Measurements from ENCODE around the gene AZU1.
"Not testable (repeated sequence)": the region's sequence is repeated elsewhere in the genome, so short reads cannot be mapped to it uniquely, and the experiment has no call there.

AZU1 gene

DNA sequence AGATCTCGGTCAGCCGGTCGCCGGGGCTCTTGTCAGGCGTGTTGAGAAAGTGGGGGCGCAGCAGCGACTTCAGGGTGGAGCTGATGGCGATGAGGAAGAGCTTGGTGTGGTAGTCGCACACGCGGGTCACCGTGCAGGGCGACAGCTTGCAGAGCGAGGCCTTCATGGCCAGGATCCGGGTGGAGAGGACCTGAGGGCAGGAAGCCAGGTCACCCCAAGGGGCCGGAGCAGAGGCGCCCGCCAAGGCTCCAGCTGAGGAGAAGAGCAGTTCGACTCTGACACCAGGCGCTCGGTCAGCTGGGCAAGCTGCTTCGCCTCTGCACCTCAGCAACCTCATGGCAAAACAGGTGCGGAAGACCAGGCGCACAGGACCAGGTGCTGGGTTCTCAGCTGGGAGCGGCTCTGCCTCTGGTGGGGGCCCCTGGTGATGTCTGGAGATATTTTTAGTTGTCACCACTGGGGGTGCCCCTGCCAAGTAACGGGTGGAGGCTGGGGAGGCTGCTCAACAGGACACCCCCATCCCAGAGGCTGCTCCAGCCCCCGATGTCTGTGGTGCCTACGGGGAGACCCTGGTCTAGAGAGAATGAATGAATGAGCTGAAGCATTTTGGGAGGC is 47.7 kb downstream of the AZU1 start:
- DNase-seq, result no peak

DNA sequence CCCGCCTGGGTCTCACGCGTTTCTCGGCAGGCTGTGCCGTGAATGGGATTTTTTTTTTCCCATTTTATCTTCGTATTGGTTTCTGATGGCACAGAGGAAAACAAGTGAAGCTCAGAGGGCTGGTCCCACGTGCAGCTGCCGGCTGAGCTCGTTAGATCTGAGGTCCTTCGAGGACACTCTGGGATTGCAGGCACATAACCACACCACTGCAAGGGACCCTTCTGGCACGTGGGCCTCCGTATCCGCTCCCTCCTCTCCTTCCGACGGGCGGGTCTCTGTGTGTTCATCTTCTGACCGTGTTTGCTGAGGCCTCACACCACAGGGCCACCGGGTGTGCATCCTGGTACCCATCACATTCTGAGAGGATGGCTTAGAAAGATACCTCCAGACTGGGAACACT is 48.5 kb downstream of the AZU1 start:
- DNase-seq, result no peak

DNA sequence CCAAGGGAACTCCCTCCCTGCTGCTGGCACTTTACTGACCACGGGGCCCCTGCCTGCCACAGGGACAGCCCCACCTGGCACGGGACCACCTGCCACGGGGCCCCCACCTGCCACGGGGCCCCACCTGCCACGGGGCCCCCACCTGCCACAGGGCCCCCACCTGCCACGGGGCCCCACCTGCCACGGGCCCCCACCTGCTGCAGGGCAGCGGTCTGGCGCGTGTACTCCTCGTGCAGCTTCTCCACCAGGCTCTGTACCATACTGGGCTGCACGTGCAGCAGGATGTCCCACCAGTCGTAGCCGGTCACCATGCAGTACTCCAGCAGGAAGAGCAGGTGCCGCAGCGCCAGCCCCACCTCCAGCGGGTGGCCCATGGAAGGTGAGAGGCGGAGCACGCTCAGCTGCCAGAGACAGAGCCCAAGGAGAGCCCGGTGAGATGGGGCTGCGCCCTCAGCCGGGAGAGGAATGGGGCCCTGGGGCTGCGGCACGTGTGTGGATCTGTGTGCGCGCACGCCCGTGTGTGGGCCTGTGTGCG is 49.2 kb downstream of the AZU1 start:
- no peak for DNase-seq

DNA sequence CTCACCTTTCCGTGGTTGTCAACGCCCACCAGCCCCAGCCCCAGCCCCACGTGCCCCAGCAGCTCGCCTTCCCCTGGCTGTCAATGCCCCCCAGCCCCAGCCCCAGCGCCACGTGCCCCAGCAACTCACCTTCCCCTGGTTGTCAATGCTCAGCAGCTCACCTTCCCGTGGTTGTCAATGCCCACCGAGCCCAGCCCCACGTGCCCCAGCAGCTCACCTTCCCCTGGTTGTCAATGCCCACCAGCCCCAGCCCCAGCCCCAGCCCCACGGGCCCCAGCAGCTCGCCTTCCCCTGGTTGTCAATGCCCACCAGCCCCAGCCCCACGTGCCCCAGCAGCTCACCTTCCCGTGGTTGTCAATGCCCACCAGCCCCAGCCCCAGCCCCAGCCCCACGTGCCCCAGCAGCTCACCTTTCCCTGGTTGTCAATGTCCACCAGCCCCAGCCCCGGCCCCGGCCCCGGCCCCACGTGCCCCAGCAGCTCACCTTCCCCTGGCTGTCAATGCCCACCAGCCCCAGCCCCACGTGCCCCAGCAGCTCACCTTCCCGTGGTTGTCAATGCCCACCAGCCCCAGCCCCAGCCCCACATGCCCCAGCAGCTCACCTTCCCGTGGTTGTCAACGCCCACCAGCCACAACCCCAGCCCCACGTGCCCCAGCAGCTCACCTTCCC is 50.5 kb downstream of the AZU1 start:
- DNase-seq, result not testable (repeated sequence)

DNA sequence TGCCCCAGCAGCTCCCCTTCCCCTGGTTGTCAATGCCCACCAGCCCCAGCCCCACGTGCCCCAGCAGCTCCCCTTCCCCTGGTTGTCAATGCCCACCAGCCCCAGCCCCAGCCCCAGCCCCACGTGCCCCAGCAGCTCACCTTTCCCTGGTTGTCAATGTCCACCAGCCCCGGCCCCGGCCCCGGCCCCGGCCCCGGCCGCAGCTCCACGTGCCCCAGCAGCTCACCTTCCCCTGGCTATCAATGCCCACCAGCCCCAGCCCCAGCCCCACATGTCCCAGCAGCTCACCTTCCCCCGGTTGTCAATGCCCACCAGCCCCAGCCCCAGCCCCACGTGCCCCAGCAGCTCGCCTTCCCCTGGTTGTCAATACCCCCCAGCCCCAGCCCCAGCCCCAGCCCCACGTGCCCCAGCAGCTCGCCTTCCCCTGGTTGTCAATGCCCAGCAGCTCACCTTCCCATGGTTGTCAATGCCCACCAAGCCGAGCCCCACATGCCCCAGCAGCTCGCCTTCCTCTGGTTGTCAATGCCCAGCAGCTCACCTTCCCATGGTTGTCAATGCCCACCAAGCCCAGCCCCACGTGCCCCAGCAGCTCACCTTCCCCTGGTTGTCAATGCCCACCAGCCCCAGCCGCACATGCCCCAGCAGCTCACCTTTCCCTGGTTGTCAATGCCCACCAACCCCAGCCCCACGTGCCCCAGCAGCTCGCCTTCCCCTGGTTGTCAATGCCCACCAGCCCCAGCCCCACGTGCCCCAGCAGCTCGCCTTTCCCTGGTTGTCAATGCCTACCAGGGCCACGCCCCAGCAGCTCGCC is 51.3 kb downstream of the AZU1 start:
- DNase-seq, result not testable (repeated sequence)

DNA sequence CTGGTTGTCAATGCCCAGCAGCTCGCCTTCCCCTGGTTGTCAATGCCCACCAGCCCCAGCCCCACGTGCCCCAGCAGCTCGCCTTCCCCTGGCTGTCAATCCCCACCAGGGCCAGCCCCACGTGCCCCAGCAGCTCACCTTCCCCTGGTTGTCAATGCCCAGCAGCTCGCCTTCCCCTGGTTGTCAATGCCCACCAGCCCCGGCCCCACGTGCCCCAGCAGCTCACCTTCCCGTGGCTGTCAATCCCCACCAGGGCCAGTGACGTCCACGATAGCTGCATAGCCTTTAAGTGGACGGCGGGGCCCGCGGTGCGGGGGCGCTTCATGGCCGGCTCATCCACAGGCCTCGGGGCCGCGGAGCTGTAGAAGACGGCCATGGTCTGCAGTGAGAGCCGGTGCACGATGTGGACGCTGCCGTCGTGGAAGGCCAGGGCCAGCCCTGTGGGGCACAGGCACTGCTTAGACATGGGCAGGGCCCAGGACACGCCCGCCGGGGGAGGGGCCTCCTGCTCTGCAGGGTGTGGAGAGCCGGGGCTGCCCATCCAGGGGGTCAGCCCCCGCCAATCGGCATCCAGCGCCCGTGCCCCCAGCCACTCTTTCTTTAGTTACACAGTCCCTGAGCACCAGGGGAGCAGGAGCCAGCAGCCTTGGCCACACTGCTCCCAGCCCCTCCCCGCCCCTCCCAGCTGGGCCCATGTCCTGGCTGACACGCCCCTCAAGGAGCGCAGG is 52.2 kb downstream of the AZU1 start:
- DNase-seq, result no peak
